ENCODE results near the gene PSAPL1.

DNA sequence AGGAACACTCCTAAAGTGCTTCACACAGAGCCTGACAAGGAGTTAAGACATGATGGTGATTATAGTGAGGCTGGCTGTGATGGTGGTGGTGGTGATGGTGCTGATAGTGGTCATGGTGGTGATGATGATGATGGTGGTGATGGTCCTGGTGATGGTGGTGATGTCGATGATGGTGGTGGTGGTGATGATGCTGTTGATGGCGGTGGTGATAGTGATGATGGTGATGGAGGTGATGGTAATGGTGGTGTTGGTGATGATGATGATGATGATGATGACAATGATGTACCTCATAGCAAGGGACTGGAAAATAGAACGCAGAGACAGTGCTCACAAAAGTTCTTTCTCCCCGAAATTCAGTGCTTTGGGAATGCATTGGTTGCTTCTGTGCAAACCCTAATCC, 34.3 kb upstream of the PSAPL1 start:
- TF ChIP-seq CTCF (IDR thresholded peaks at IDR 0.05): no peak
- no peak for TF ChIP-seq POLR2A (IDR thresholded peaks at IDR 0.05)
